Activated CD4-positive, alpha-beta T cell treated with anti-CD3 and anti-CD28 coated beads, Interleukin-2, amount 50 U/mL, for 4 hours (primary cell): ENCODE measurements around the gene CCRL2.
"Not testable (repeated sequence)": the region's sequence is repeated elsewhere in the genome, so short reads cannot be mapped to it uniquely, and the experiment has no call there.

ENCODE experiments used
- DNase-seq, 2 experiments: peaks; one replicate each; pipeline ENCODE4 v3.0.0-alpha.2; 2020

The CCRL2 gene

DNA sequence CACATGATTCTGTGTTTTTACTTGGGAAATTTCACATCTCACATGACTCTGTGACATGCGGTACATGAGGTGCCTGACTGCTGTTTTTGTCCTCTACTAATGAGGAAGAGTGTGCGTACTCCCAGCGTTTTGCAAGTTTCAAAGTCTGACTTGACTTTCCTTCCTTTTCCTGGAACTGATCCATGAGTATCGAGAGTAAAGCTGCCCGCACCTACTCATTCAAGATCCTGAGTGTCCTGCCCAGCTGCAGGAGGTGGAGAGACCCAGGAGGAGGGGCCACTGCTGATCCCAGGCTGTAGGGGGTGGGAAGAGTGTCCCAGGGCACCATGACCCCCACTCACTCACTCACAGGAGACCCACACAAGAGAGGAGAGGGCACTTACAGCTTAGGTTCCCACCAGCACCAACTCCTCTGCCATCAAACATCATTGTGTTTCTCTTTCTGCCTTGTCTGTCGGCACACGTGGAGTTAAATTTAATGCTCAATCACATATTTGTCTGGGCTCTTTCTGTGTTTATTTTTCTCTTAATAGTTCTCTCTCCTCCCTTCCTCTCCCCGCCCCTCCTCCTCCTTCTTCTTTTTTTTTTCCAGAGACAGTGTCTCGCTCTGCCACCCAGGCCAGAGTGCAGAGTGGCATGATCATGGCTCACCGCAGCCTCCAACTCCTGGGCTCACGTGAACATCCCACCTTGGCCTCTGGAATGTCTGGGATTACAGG is 1.6 kb upstream of the CCRL2 start:
- DNase-seq, result no peak

DNA sequence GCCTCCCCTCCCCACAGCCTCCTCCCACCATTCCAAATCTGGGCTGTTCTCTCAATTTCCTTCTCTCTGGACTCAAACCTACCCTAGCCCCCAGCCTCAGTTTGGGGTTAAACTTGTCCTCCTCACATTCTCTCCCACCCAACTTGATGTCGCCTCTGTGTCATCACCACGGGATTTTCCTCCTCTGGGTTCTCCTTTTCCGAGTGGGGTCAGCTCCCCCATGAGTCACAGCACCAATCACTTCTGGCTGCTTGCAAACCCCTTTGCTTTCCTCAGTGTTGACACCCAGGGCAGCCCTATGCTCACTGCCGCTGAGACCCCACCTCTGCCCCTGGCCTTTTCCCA is 644 bp upstream of the CCRL2 start:
- no peak for DNase-seq

DNA sequence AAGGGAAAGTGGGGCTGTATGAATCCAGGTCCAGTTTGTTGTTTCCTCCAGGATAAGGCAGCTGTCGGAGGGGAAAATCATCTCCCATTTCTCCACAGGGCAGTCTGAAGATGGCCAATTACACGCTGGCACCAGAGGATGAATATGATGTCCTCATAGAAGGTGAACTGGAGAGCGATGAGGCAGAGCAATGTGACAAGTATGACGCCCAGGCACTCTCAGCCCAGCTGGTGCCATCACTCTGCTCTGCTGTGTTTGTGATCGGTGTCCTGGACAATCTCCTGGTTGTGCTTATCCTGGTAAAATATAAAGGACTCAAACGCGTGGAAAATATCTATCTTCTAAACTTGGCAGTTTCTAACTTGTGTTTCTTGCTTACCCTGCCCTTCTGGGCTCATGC is 911 bp downstream of the CCRL2 start:
- DNase-seq, result no peak

DNA sequence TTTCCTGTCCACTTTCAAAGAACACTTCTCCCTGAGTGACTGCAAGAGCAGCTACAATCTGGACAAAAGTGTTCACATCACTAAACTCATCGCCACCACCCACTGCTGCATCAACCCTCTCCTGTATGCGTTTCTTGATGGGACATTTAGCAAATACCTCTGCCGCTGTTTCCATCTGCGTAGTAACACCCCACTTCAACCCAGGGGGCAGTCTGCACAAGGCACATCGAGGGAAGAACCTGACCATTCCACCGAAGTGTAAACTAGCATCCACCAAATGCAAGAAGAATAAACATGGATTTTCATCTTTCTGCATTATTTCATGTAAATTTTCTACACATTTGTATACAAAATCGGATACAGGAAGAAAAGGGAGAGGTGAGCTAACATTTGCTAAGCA is 1.8 kb downstream of the CCRL2 start:
- no peak for DNase-seq

DNA sequence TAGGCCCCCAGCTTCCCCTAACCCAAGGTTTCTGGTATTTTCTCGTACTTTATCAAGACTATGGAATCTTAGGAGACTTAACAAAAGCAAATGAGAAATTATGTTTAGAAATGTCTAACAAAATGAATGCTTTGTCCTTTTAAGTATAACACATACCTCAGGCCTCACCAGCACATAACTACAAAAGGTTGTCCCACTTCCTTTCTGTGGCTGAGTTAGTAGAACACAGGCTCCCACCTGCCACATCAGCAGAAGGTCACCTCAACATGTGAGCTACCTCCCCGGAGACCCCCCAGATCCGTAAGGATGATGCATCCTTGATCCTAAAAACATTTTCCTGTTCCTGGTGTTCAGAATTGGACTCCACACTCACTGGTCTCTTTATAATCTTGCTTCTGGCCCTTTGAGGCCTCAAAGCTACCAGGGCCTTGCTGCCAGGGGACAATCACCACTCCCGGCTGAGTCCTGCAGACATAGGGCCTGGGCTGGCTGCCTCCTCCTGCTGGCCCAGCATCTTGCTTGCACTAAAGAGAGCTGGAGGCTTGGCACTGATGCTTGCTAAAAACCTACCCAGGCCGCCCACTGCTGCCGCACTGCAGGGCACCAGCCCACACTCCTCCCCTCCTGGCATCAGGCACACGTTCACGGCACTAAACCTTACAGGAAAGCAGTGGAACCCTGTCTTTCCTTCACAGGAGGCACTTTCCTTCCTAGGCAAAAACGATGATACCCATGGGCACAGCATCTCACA is 2.9 kb downstream of the CCRL2 start:
- no peak for DNase-seq

DNA sequence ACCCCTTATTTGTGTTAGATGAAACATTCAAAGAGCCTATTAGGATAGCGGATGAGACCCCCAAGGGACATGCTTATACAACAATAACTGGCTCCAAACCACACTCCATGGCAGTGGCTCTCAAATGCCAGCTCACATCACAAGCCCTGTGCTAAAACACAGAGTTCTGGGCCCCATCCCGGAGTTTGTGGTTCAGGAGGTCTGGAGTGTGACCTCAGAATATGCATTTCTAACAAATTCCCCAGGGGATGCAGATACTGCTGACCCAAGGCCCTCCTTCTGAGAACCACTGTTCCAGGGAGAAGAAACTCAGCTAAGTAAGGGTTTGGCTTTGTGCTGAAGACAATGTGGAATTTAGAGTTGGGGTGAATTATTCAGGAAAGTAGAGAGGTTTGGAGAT is 3.6 kb downstream of the CCRL2 start:
- DNase-seq, result no peak

DNA sequence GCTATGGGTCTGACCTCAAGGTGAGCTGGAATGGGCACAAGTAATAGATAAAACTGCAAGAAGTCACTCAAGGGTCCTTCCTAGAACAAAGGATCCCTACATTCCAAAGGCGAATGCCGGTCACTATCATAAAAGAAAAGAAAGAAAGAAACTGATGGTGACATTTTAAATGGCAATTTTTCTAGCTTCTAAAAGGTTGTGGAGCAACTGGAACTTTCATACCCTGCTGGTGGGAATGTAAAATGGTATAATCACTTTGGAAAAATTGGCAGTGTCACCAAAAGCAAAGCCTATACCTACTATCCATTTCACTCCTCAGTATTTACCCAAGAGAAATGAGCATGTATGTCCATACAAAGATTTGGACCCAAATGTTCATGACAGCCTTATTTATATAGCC is 4.2 kb downstream of the CCRL2 start:
- no peak for DNase-seq

DNA sequence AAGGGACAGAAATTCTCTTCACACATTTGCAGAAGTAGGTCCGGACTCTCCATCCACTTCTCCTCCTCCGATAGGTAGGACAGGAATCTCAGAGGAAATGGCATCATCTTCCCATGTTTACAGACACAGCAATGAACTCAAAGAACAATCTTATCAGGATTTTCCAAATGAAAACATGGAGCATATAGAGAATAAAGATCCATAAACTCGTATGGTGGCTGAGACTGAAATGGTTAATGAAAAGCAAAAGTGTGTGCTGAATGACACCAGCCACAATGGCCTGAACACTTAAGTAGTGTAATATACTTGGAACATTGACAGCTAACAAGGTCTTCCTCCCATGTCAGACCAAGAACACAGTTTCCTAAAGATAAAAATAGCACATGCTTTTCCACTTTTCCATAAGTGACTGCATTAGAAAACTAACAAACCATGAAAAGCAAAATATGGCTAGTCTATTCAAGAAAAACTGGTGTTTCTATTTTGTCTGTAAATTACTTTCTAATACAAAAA is 5.8 kb downstream of the CCRL2 start:
- DNase-seq, result no peak

DNA sequence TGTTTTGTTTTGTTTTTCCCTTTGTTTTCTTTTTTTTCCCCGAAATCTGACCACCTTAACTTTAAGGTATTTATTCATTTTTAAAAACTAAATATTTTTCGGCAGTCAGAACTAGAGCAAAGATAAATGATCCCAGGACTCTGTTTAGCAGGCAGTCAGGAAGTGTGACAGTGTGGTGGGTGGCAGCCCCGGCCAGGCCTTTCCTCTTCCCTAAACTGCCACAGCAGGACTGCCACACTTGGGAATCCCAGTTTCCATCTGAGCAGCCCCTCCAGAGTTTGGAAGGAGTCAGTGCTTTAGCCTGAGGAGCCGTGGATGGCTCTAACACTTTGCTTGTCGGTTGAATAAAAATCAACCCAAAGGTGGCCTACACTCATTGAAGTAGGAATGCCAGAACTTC is 6.9 kb downstream of the CCRL2 start:
- DNase-seq, result no peak

DNA sequence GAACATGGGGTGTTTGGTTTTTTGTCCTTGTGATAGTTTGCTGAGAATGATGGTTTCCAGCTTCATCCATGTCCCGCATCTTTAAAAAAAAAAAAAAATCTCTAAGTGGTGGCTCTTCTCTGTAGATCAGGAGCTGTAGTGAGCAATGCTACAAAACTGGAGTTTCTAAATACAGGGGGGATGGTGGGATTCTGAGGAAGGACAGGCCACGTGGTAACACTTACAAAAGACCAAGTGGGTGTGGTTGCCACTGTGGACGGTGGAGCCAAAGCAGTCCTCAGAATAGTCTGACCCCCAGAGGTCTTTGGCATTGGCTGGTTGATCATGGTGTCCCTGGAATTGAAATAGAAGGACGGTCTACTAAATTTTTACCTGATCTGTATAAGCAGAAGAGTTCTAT is 7.7 kb downstream of the CCRL2 start:
- no peak for DNase-seq

DNA sequence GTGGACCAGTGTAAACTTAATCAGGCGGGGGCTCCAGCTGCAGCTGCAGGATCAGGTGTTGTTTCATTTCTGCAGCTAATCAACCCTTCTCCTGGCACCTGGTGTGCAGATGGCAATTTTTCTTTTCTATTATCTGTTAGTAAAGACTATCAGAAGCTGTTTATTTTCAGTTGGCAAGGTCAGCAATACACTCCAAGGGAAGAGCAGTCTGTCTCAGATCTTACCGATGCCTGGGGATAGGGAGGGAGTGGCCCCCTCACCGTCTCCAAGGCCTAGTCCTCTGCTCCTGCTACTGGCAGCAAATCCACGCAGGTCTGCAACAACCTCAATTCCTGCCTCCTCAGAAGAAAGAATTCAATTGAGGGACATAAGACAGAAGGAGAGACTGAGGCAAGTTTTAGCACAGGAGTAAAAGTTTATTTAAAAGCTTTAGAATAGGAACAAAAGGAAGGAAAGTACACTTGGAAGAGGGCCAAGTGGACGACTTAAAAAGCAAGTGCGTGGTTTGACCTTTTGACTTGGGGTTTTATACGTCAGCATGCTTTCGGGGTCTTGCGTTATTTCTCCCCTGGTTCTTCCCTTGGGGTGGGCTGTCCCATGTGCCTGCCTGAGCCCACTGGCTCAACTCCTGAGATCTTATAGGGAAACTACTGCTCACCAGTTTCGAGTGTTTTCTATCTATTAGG is 9.2 kb downstream of the CCRL2 start:
- DNase-seq, result no peak

DNA sequence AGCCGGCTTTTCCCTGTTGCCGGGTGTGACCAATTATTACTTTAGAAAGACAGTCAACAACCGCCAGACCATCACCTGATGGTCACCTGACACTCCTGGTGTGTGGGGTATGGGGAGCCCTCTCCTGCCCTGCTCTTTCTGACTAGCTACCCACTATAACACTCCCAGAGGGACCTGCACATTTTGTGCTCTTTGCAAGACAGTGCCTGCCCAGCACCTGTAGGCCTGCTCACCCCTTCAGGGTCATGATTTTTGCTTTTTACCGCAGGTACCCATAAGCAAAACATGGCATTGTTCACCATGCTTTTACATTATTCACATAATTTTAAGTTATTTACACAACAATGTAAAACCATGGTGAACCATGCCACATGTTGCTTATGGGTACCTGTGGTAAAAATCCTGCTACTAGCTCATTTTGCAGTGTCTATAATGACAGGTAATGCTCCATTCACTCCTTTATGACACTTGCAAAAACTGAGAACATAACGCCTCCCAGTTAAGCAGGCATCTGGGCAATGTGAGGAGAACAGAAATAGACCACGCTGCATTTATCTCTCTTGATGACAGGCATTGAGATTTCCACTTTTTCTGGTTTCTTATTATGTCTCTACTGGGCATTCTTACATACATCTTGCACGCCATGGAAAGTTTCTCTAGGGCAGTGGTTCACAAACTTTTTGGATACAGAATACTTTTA is 9.9 kb downstream of the CCRL2 start:
- DNase-seq, result no peak

DNA sequence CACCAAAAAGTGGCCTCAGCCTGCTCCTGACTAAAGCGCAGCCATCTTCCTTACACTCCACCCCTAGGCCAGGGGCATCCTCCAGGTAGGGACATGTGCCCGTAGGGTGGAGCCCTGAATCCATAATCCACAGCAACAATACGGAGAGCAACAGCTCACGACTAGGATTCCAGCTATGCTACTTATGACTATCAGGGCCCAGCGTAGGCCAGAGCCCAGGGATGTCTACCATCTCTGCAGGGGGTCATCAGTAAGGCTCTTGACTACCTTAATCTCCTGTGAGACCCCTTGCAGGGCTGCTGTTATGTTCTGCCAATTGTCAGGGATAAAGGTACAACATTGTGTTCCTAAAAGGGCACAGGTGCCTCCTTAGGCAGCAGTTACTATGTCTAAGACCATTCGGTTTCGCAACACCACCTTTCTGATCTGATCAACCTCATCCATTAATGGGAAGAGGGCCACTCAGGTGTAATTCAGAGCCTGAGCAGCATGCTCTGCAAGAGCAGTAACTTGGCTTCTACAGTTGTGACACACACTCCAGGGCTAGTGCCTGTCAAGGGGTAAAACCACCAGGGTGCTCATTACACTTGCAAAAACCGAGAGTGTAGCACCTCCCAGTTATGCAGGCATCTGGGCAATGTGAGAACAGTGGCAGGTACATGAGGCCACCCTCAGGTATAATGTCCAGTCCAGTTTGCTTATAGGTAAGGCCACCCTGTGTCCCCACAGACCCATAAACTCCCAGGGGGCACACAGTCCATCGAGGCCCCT is 11.0 kb downstream of the CCRL2 start:
- no peak for DNase-seq

DNA sequence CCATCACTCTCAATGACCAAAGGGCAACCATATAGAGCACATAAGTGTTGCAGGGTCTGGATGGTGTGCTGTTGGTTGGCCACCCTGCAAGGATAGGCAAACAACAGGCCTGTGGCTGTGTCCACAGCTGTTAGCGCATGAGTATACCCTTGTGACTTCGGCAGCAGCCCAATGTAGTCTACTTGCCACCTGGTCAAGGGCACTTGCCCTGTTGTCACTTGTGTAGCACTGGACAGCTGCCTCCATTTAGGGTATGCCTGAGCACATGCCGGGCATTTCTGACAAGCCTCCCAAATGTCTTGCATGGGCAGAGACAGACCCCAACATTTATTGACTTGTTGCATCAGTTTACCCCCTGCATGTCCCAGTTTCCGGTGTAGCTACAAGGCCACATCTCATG is 12.8 kb downstream of the CCRL2 start:
- DNase-seq, result no peak

DNA sequence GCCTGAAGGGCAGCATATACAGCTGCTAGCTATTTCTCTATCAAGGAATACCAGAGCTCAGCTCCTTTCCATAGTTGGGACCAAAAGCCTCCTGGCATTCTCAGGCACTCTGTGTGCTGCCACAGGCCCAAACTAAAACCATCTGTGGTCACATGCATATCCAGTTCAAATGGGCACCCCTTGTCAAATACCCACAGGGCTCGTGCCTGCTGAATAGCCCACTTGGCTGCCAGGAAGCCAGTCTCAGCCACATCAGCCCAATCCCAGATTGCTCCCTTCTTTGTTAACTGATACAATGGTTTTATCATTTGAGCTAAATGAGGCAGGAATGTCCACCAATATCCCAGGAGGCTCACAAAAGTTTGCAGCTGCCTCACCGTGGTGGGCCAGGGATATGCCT is 13.9 kb downstream of the CCRL2 start:
- no peak for DNase-seq

DNA sequence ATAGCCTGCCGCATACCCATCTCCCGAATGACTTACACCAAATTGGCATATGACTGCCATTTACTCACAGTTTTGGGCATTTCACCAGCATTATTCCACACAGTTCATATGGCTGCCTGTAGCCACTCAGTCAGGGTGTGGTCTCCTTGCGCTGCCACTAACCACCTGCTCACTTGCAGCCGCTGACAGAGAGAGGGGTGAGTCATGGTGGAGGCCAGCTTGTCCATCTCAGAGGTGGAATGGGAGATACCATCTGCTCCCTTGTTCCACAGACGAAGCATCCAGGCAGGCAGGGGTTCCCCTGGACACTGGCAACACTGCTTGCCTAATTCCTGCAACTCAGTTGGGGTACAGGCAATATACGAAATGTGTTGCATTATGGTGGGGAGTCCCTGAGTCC is 15.6 kb downstream of the CCRL2 start:
- DNase-seq, result no peak

DNA sequence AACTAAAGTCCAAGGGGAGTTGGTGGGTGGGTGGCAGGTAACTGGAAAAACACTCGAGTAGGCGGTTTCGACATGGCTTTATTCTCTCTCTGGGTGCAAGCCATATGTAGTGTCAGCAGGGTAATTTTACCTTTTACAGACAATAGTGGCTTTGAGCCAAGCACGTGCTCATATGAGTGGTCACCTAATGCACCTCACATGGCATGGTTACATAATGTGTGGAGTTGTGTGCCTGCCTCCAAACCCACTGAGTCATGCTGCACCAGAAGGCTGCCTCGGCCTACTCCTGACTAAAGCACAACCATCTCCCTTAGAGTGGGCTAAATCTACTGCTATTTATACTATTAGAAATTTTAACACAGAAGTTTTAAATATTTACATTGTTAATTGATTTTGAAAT is 16.5 kb downstream of the CCRL2 start:
- DNase-seq, result no peak

DNA sequence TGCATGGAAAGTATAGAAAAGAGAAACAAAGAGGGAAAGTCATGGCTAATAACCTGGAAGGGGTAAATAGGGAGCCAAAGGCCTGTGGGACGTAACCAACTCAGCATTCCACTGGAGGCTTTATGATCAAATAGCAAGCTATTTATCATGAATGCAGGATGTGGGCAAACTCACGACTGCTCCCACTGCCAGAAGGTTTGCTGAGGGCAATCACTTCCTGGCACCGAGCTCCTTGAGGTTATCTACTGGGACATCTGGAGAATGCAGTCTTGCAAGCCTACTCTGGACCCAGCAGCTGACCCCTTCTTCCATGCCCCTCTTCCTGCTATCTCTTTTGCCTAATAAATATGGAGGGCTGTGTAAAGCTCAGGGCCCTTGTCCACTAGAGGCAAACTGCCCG is 19.4 kb downstream of the CCRL2 start:
- DNase-seq, result not testable (repeated sequence)

DNA sequence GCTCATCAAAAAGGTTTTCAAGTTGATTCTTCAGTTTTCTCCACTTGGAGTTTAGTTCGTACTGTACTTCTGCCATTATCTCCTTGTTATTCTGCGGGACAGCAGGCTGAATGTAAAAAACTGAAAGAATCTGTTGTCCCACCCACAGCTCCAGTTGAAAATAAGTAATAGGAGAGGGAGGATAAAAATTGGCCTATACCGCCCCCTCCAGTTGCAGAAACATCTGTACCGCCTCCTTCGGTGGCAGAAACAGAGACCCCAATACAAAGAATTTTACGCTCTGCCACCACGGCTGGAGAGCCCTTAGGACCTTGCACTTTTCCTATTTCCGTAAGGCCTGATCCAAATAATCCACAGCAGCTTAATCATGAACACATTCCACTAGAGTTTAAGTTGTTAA is 20.3 kb downstream of the CCRL2 start:
- DNase-seq, result not testable (repeated sequence)

DNA sequence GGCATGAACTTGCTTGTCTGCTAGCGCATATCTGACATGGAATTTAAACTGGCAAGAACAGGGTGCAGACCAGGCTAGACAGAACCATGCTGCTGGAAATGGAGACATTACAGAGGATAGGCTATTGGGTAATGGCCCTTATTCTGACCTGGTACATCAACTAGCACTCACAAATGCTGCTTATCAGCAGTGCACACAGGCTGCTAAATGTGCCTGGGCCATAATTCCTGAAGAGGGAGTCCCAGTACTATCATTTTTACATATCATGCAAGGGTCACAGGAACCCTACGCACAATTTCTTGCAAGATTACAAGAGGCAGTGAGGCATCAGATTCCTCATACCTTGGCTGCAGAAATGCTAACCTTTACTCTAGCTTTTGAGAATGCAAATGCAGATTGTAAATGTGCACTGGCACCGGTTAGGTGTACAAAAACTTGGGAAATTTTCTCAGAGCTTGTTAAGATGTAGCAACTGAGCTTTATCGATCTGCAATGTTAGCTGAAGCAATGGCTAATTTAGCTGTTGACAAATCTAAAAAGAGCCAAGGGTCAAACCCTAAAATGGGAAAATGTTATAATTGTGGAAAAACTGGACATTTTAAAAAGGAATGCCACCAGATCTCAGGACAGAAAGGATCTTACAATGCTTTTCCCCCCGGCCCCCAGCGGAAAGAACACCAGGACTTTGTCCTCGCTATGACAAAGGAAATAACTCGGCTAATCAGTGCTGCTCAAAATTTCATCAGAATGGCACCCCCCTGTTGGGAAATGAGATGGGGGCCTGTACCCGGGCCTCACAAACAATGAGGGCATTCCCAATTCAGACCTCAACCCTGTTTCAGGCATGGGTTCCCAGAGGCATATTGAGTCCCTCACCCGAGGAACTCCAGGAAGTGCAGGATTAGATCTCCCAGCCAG is 21.1 kb downstream of the CCRL2 start:
- no peak for DNase-seq

DNA sequence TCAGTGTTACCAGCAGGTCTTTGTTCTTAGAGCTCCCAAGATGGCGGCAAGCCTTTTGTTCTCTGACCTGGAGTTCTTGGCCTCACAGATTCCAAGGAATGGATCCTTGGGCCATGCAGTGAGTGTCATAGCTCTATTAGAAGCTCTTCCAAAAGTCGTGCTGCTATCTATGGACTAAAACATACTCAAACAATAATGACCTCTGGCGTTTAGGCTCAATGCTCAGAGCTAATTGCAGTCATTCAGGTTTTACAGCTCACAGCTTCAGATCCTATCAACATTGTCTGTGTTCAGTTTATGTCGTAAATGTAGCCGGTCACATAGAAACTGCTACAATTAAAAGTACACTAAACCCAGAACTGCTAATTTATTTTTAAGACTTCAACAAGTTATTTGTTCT is 22.2 kb downstream of the CCRL2 start:
- no peak for DNase-seq

DNA sequence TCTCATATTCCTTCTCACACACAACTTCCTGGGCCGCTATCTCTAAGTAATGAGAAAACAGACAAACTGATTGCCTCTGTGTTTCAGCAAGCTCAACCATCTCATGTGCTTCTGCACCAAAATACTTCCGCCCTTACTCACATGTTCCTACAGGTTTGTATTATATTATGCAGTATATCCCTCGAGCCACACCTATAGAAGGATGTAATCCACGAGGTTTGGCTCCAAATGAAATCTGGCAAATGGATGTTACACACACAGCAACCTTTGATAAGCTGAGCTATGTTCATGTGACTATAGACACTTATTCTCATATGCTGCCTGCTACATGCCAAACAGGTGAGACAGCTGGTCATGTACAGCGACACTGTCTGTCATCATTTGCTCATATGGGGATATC is 22.6 kb downstream of the CCRL2 start:
- DNase-seq, result no peak
